Posterior vena cava (tissue), 2 donors: Measurements from ENCODE around the gene REC8. TPM values are rescaled to one million over a fixed set of nuclear protein-coding genes. Genes with fewer than 3 reads are reported as not detected.

Experiments used
- DNase-seq: peaks from one replicate; pipeline ENCODE4 v3.0.0-alpha.2; 2020; ENCODE audit warnings: low spot score
- intact Hi-C, 2 donors: fragments of 100-400 bp; cut with DNase I; formaldehyde crosslinking; loops; one replicate each; pipeline versions ENCODE4 v1.14.1 to v1.14.2; 2022 to 2023
- total RNA-seq, 2 donors: library from RNA; stranded (reverse); fragmentation: NEBNext Ultra II Directional; extraction: Animal tissue kit (Norgen Biotek cat#: 25700); gene quantifications; one replicate each; pipeline ENCODE4 v1.2.1, GENCODE V29; 2021
- donor health status: DM: yes; HTN: yes; CAD: no.
- donor health status: DM: yes; HTN: yes; CAD: no.

Gene REC8
- total RNA-seq, 2 donors from 2014 or later = 8.0 to 9.4 TPM

- no peak for DNase-seq
- intact Hi-C loops = no loop called here
Observed at GRCh38 chr14:24179294-24179960, 7.5 kb downstream of the REC8 start.

- intact Hi-C loops = no loop called here
- peak; percentile 69 for DNase-seq
Observed at GRCh38 chr14:24179961-24180796, 8.3 kb downstream of the REC8 start.

GRCh38 chr14:24181371-24182077 is 9.6 kb downstream of the REC8 start:
- intact Hi-C loops = no loop called here
- no peak for DNase-seq

- no peak for DNase-seq
- intact Hi-C loops = no loop called here
Observed at GRCh38 chr14:24182110-24182882, 10.4 kb downstream of the REC8 start.

- no peak for DNase-seq
Observed at GRCh38 chr14:24183014-24183481, 11.2 kb downstream of the REC8 start.

GRCh38 chr14:24184104-24184970 is 12.5 kb downstream of the REC8 start:
- intact Hi-C loops = loop anchor here in 1 of 2 donors (1.0 kb wide), 1 partner anchor 41 kb away; no protein-coding TSS in a partner anchor
- DNase-seq = no peak

More at GRCh38 chr14:24183014-24183481, 11.2 kb downstream of the REC8 start:
- intact Hi-C loops = no loop called here

GRCh38 chr14:24185026-24185425 is 13.1 kb downstream of the REC8 start:
- intact Hi-C loops = no loop called here
- DNase-seq = peak; percentile 47

- intact Hi-C loops = no loop called here
- DNase-seq = peak; percentile 56
Observed at GRCh38 chr14:24185741-24186140, 13.9 kb downstream of the REC8 start.

- intact Hi-C loops = no loop called here
- peak; percentile 40 for DNase-seq
Observed at GRCh38 chr14:24186831-24187538, 15.1 kb downstream of the REC8 start.

- peak; percentile 47 for DNase-seq
- intact Hi-C loops = no loop called here
Observed at GRCh38 chr14:24187539-24187915, 15.6 kb downstream of the REC8 start.

- DNase-seq = peak; percentile 99
- intact Hi-C loops = no loop called here
Observed at GRCh38 chr14:24188251-24189058, 16.6 kb downstream of the REC8 start, which contains the start of gene IPO4. IPO4 (minus strand) TSS chr14:24188816; CDS start chr14:24188787, 29 bp downstream.

- intact Hi-C loops = no loop called here
- no peak for DNase-seq
Observed at GRCh38 chr14:24189059-24189375, 17.1 kb downstream of the REC8 start.

- peak; percentile 57 for DNase-seq
- intact Hi-C loops = no loop called here
Observed at GRCh38 chr14:24189460-24189859, 17.6 kb downstream of the REC8 start.

- intact Hi-C loops = no loop called here
- peak; percentile 69 for DNase-seq
Observed at GRCh38 chr14:24190416-24190815, 18.5 kb downstream of the REC8 start.

GRCh38 chr14:24192933-24193332 is 21.1 kb downstream of the REC8 start:
- intact Hi-C loops = no loop called here
- no peak for DNase-seq

GRCh38 chr14:24194186-24194872 is 22.4 kb downstream of the REC8 start:
- intact Hi-C loops = no loop called here

GRCh38 chr14:24194873-24195185 is 22.9 kb downstream of the REC8 start:
- no peak for DNase-seq
- intact Hi-C loops = no loop called here

More at GRCh38 chr14:24194186-24194872, 22.4 kb downstream of the REC8 start:
- DNase-seq = no peak
